Natural killer cell (primary cell): ENCODE data around the gene RCN2. TPM values are rescaled to one million over a fixed set of nuclear protein-coding genes. Genes with fewer than 3 reads are reported as not detected.

ENCODE experiments used
- ATAC-seq, 3 donors: fragments of 150-1000 bp in 2 of 3; fragments of 200-7000 bp in 1 of 3; cut with Tn5 transposase; 1 replicate in 1 of 3; 2 replicates in 2 of 3; pipeline ENCODE4 v1.10.0; 2021; ENCODE audit warnings: mild to moderate bottlenecking in 2 of 3, moderate library complexity in 2 of 3
- DNase-seq, 2 donors: peaks; one replicate each; pipeline versions ENCODE4 v3.0.0 to v3.0.0-alpha.2; 2013 to 2021; ENCODE audit warnings: mixed read lengths in 1 of 2
- H3K27ac ChIP-seq: one replicate; pipeline ENCODE4 v1.5.1; 2013; ENCODE audit warnings: mild to moderate bottlenecking, low read length
- H3K27me3 ChIP-seq: one replicate; pipeline ENCODE4 v1.6.1; 2013; ENCODE audit warnings: low read length; ENCODE audit not compliant: control insufficient read depth, insufficient read depth
- H3K36me3 ChIP-seq: one replicate; pipeline ENCODE4 v1.6.1; 2013; ENCODE audit warnings: low read length; ENCODE audit not compliant: control insufficient read depth, insufficient read depth
- H3K4me1 ChIP-seq: one replicate; pipeline ENCODE4 v1.6.1; 2013; ENCODE audit warnings: low read length; ENCODE audit not compliant: control insufficient read depth, insufficient read depth
- H3K4me3 ChIP-seq: one replicate; pipeline ENCODE4 v1.5.1; 2013; ENCODE audit warnings: low read length
- H3K9me3 ChIP-seq: one replicate; pipeline ENCODE4 v1.6.1; 2013; ENCODE audit warnings: low read length; ENCODE audit not compliant: control insufficient read depth, insufficient read depth
- H3K27ac Mint-ChIP-seq, 2 donors: one replicate each; pipeline ENCODE4 v1.8.0; 2022; ENCODE audit warnings: mild to moderate bottlenecking in 2 of 2, mixed read lengths in 2 of 2, moderate library complexity in 1 of 2
- H3K27me3 Mint-ChIP-seq, 2 donors: one replicate each; pipeline ENCODE4 v1.8.0; 2022; ENCODE audit warnings: low read depth in 2 of 2, mixed read lengths in 2 of 2
- H3K36me3 Mint-ChIP-seq: one replicate; pipeline ENCODE4 v1.8.0; 2022; ENCODE audit warnings: mixed read lengths
- H3K4me1 Mint-ChIP-seq, 2 donors: one replicate each; pipeline ENCODE4 v1.8.0; 2022; ENCODE audit warnings: mixed read lengths in 2 of 2
- H3K4me3 Mint-ChIP-seq: one replicate; pipeline ENCODE4 v1.8.0; 2022; ENCODE audit warnings: mild to moderate bottlenecking, moderate library complexity, mixed read lengths
- H3K9me3 Mint-ChIP-seq, 2 donors: one replicate each; pipeline ENCODE4 v1.8.0; 2022; ENCODE audit warnings: mixed read lengths in 2 of 2
- WGBS: methylation state at CpG from one replicate; pipeline ENCODE4 v1.1.7; 2013; ENCODE audit warnings: missing lambda C conversion rate; ENCODE audit not compliant: insufficient coverage; 5-methylcytosine and 5-hydroxymethylcytosine counted together
- intact Hi-C: fragments of 100-400 bp; cut with micrococcal nuclease; formaldehyde crosslinking; loops from one replicate; pipeline ENCODE4 v1.14.2; 2022
- total RNA-seq, 4 donors: library from RNA; stranded (reverse); fragments of 120-200 nt in 1 of 4; gene quantifications; one replicate each; pipeline versions ENCODE4 v1.2.3 to v1.2.4, GENCODE V29; 2013 to 2022
- TF ChIP-seq, protein P1 (sequence below): fragments of 200-600 bp; IDR thresholded peaks from one replicate; pipeline ENCODE4 v1.8.0; 2022; ENCODE audit warnings: antibody characterized with exemption

The RCN2 gene
- total RNA-seq, 3 donors from 2014 or later (not counting 1 experiment from before 2014, with no cell fraction given): 24.1 to 30.0 (median 25.0) TPM

GRCh38 chr15:76913737-76914136, 17.8 kb upstream of the RCN2 start:
- no peaks in the 10 kb centered on the region for H3K36me3 Mint-ChIP-seq
- no peaks in the 10 kb centered on the region for H3K9me3 Mint-ChIP-seq
- DNase-seq: no peak
- ATAC-seq: no peak
- Histone ChIP-seq H3K4me3 (no peak overlapping the region), H3K27me3 (no peaks in the 10 kb centered on the region), H3K9me3 (no peaks in the 10 kb centered on the region), H3K4me1 (no peaks in the 10 kb centered on the region), H3K27ac (no peak overlapping the region), H3K36me3 (no peaks in the 10 kb centered on the region)
- 92% methylated on average over 2 of the region's 2 CpGs for WGBS
- H3K4me3 Mint-ChIP-seq: no peak overlapping the region
- H3K27ac Mint-ChIP-seq: no peak overlapping the region
- no peaks in the 10 kb centered on the region for H3K4me1 Mint-ChIP-seq
- TF ChIP-seq, protein P1, sequence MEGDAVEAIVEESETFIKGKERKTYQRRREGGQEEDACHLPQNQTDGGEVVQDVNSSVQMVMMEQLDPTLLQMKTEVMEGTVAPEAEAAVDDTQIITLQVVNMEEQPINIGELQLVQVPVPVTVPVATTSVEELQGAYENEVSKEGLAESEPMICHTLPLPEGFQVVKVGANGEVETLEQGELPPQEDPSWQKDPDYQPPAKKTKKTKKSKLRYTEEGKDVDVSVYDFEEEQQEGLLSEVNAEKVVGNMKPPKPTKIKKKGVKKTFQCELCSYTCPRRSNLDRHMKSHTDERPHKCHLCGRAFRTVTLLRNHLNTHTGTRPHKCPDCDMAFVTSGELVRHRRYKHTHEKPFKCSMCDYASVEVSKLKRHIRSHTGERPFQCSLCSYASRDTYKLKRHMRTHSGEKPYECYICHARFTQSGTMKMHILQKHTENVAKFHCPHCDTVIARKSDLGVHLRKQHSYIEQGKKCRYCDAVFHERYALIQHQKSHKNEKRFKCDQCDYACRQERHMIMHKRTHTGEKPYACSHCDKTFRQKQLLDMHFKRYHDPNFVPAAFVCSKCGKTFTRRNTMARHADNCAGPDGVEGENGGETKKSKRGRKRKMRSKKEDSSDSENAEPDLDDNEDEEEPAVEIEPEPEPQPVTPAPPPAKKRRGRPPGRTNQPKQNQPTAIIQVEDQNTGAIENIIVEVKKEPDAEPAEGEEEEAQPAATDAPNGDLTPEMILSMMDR: no peak
- peaks cover 4 to 14% of the 10 kb centered on the region in 2 donors for H3K27me3 Mint-ChIP-seq
- intact Hi-C loops: no loop called here

DNA sequence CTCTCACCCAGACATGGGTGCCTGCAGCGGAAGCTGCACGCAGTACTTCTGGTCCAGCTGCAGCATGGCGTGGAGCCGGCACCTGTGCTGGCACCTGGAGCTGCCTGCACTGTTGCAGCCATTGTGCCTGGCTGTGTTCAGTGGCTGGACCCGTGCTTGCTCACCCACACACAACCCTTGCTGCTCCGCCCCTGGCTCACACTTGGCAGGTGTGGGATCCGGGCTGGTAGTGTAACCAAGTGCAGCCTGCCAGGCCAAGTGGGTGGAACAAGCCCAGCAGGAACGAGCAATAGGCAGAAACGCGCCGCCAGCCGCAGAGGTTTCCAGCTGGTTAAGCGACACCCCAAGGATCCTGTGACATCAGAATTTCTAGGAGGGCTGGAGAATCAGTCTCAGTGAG, 15.2 kb upstream of the RCN2 start:
- no peaks in the 10 kb centered on the region for H3K4me1 ChIP-seq
- intact Hi-C loops: no loop called here
- Mint-ChIP-seq H3K27ac (no peak overlapping the region), H3K4me1 (no peaks in the 10 kb centered on the region), H3K4me3 (no peak overlapping the region), H3K36me3 (no peaks in the 10 kb centered on the region), H3K27me3 (peaks cover 13 to 17% of the 10 kb centered on the region in 2 donors), H3K9me3 (no peaks in the 10 kb centered on the region)
- H3K36me3 ChIP-seq: no peaks in the 10 kb centered on the region
- no peaks in the 10 kb centered on the region for H3K27me3 ChIP-seq
- ATAC-seq (no peak), DNase-seq (no peak)
- WGBS: 94% methylated on average over 13 of the region's 13 CpGs
- H3K27ac ChIP-seq: no peak overlapping the region
- no peak overlapping the region for H3K4me3 ChIP-seq
- TF ChIP-seq, protein P1: no peak
- H3K9me3 ChIP-seq: no peaks in the 10 kb centered on the region

DNA sequence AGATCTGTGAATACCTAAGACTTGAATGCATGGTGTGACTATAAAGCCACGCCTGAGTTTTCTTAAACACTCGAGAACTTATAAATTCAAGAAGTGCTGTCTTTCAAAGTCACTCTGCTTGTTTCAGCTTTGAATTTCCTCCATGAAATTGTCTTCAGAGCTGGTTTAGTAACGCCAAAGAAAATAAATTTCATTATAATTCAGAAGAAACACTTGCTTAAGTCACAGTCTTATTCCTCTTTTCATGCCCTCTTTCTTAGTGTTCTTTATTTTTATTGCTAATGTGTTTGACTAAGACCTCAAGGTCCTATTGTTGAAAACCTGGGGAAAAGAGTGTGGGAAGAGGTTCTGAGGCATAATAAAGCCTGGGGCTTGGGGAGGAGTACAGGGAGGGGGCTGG, 3.3 kb upstream of the RCN2 start:
- H3K4me1 ChIP-seq: peaks cover 5% of the 10 kb centered on the region
- H3K27ac ChIP-seq: no peak overlapping the region
- ATAC-seq (no peak), DNase-seq (no peak)
- Mint-ChIP-seq H3K27me3 (peaks cover 3 to 13% of the 10 kb centered on the region in 2 donors), H3K9me3 (no peaks in the 10 kb centered on the region), H3K4me1 (peaks cover 19 to 23% of the 10 kb centered on the region in 2 donors), H3K27ac (no peak overlapping the region), H3K4me3 (no peak overlapping the region), H3K36me3 (no peaks in the 10 kb centered on the region)
- intact Hi-C loops: no loop called here
- 96% methylated on average over 3 of the region's 3 CpGs for WGBS
- H3K27me3 ChIP-seq: no peaks in the 10 kb centered on the region
- no peak overlapping the region for H3K4me3 ChIP-seq
- TF ChIP-seq, protein P1: no peak
- H3K9me3 ChIP-seq: no peaks in the 10 kb centered on the region
- no peaks in the 10 kb centered on the region for H3K36me3 ChIP-seq

GRCh38 chr15:76929011-76929760, 2.4 kb upstream of the RCN2 start:
- Mint-ChIP-seq H3K4me1 (peaks cover 20 to 29% of the 10 kb centered on the region in 2 donors), H3K27ac (no peak overlapping the region), H3K9me3 (no peaks in the 10 kb centered on the region), H3K27me3 (peaks cover 3 to 9% of the 10 kb centered on the region in 2 donors), H3K36me3 (no peaks in the 10 kb centered on the region), H3K4me3 (no peak overlapping the region)
- intact Hi-C loops: no loop called here
- peaks cover 6% of the 10 kb centered on the region for H3K36me3 ChIP-seq
- H3K4me1 ChIP-seq: peaks cover 5% of the 10 kb centered on the region
- ATAC-seq (no peak), DNase-seq (no peak)
- H3K27me3 ChIP-seq: no peaks in the 10 kb centered on the region
- H3K27ac ChIP-seq: no peak overlapping the region
- H3K9me3 ChIP-seq: no peaks in the 10 kb centered on the region
- no peak overlapping the region for H3K4me3 ChIP-seq
- TF ChIP-seq, protein P1: no peak
